Tibial nerve (tissue), 4 donors: ENCODE measurements around the gene FLOT1.

Source experiments
- EP300 ChIP-seq, 2 donors: sonication (generic); formaldehyde crosslinking; IDR thresholded peaks; one replicate each; pipeline ENCODE4 v1.6.1; 2017; ENCODE audit warnings: antibody characterized with exemption in 2 of 2, mild to moderate bottlenecking in 1 of 2
- POLR2A ChIP-seq, 2 donors: fragments of 450-650 bp; IDR thresholded peaks; one replicate each; pipeline ENCODE4 v1.6.1; 2017; ENCODE audit warnings: antibody characterized with exemption in 2 of 2, mild to moderate bottlenecking in 2 of 2, moderate library complexity in 2 of 2
- TF ChIP-seq, protein P1 (sequence below), 5 experiments: fragments of 200-600 bp in 3 of 5; fragments of 450-650 bp in 2 of 5; sonication (generic) in 3 of 5; IDR thresholded peaks; one replicate each; pipeline ENCODE4 v1.5.1; 2016 to 2019; ENCODE audit warnings: antibody characterized with exemption in 5 of 5, mild to moderate bottlenecking in 3 of 5, moderate library complexity in 2 of 5

DNA sequence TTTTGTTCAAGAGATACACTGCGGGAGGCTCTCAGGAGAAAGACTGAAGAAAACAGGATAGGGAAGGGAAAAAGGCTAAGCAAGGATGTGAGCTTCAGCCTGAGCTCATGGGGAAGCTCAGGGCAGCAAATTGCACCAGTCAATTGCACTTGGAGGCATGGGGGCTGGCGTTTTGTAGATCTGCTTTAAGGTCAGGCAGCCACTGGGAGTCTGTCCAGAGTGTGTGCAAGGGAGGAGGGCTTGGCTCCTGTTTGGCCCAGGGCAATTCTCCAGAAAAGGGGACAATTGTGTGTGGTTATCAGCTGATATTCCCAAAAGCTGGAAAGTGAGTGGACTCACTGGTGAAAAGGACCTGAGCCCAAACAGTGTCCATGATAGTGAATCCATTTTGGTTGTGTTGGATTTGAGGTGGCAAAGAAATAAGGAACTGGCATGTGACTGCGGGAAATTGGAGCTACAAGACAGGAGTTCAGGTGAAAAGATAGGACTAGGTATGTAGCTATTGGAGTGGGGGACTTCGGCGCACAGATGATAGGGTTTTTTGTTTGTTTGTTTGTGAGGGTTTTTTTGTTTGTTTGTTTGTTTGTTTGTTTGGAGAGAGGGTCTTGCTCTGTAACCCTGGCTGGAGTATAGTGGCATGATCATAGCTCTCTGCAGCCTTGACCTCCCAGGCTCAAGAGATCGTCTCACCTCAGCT lies 24.1 kb upstream of the FLOT1 start:
- TF ChIP-seq POLR2A (IDR thresholded peaks at IDR 0.05) = no peak
- TF ChIP-seq, protein P1, sequence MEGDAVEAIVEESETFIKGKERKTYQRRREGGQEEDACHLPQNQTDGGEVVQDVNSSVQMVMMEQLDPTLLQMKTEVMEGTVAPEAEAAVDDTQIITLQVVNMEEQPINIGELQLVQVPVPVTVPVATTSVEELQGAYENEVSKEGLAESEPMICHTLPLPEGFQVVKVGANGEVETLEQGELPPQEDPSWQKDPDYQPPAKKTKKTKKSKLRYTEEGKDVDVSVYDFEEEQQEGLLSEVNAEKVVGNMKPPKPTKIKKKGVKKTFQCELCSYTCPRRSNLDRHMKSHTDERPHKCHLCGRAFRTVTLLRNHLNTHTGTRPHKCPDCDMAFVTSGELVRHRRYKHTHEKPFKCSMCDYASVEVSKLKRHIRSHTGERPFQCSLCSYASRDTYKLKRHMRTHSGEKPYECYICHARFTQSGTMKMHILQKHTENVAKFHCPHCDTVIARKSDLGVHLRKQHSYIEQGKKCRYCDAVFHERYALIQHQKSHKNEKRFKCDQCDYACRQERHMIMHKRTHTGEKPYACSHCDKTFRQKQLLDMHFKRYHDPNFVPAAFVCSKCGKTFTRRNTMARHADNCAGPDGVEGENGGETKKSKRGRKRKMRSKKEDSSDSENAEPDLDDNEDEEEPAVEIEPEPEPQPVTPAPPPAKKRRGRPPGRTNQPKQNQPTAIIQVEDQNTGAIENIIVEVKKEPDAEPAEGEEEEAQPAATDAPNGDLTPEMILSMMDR (IDR thresholded peaks at IDR 0.05) = no peak
- no peak for TF ChIP-seq EP300 (IDR thresholded peaks at IDR 0.05)
